GM12878 (cell line): ENCODE results near the gene EXOC4. TPM values are rescaled to one million over a fixed set of nuclear protein-coding genes. Genes with fewer than 3 reads are reported as not detected.

ENCODE experiments used
- ATAC-seq: fragments of 200-7000 bp; cut with Tn5 transposase; 3 replicates; pipeline ENCODE4 v1.9.1; 2020; ENCODE audit warnings: mild to moderate bottlenecking, moderate library complexity
- BruUV-seq: library from RNA; stranded (reverse); fragments of 400-500 nt; replicated peaks from 2 replicates; lab custom pipeline; 2021; lab: Mats Ljungman, UMichigan
- CTCF ChIA-PET: fragments of 300-600 bp; sonication (Branson Sonifier 250); formaldehyde crosslinking; extraction: SDS; loops from one replicate; lab custom pipeline; 2021; ENCODE audit warnings: inconsistent platforms; lab: Yijun Ruan, JAX
- POLR2A ChIA-PET: fragments of 350-600 bp; formaldehyde crosslinking; extraction: SDS; loops from one replicate; lab custom pipeline; 2021; ENCODE audit warnings: inconsistent platforms; lab: Charles Lee
- RAD21 ChIA-PET: fragments of 300-600 bp; sonication (Branson Sonifier 250); formaldehyde crosslinking; loops from one replicate; lab custom pipeline; 2023; ENCODE audit warnings: antibody characterized with exemption; ENCODE audit not compliant: unreplicated experiment; lab: Charles Lee
- SMC1A ChIA-PET: fragments of 300-600 bp; sonication (Branson Sonifier 250); formaldehyde crosslinking; loops from one replicate; lab custom pipeline; 2023; ENCODE audit not compliant: unreplicated experiment, uncharacterized antibody; lab: Charles Lee
- DNase-seq: peaks from one replicate; pipeline ENCODE4 v3.0.0-alpha.2; 2011; ENCODE audit warnings: low read depth, low spot score
- FAIRE-seq: peaks from 3 replicates; lab custom pipeline; 2011; peaks lifted over from hg19 to GRCh38; lab: Jason Lieb, UNC
- H2AFZ ChIP-seq: 2 replicates; pipeline ENCODE4 v1.6.0; 2011; ENCODE audit warnings: low read depth, low read length, control low read depth; ENCODE audit not compliant: control insufficient read depth
- H3K27ac ChIP-seq: 2 replicates; pipeline ENCODE4 v1.5.1; 2011; ENCODE audit warnings: control low read depth; ENCODE audit not compliant: control insufficient read depth, insufficient read depth
- H3K27me3 ChIP-seq, 2 experiments: replicated peaks in 1 of 2; 2 replicates each; pipeline versions ENCODE4 v1.6.0 to v1.6.1; 2011; ENCODE audit warnings: low read length in 1 of 2; ENCODE audit not compliant: control insufficient read depth in 2 of 2, insufficient read depth in 2 of 2
- H3K36me3 ChIP-seq, 2 experiments: 2 replicates each; pipeline ENCODE4 v1.5.1; 2011; ENCODE audit warnings: low read length in 1 of 2; ENCODE audit not compliant: control insufficient read depth in 2 of 2, insufficient read depth in 2 of 2
- H3K4me1 ChIP-seq: 2 replicates; pipeline ENCODE4 v1.6.1; 2011; ENCODE audit warnings: mild to moderate bottlenecking, low read length, moderate library complexity, mixed read lengths; ENCODE audit not compliant: control insufficient read depth, insufficient read depth
- H3K4me2 ChIP-seq: 2 replicates; pipeline ENCODE4 v1.6.0; 2011; ENCODE audit warnings: control low read depth; ENCODE audit not compliant: control insufficient read depth, insufficient read depth
- H3K4me3 ChIP-seq: fragments of 200-600 bp; sonication (generic); 2 replicates; pipeline ENCODE4 v1.5.1; 2016
- H3K79me2 ChIP-seq: 2 replicates; pipeline ENCODE4 v1.6.0; 2011; ENCODE audit warnings: low read length; ENCODE audit not compliant: control insufficient read depth, insufficient read depth
- H3K9ac ChIP-seq: 2 replicates; pipeline ENCODE4 v1.8.0; 2011; ENCODE audit warnings: low read length, control low read depth, mixed read lengths; ENCODE audit not compliant: control insufficient read depth, insufficient read depth
- H3K9me3 ChIP-seq: replicated peaks from 3 replicates; pipeline ENCODE4 v1.5.1; 2011; ENCODE audit warnings: mild to moderate bottlenecking, low read length; ENCODE audit not compliant: control insufficient read depth, insufficient read depth
- H4K20me1 ChIP-seq: 2 replicates; pipeline ENCODE4 v1.6.0; 2011; ENCODE audit not compliant: control insufficient read depth, insufficient read depth
- BCL11A ChIP-seq: IDR thresholded peaks from 2 replicates; pipeline ENCODE4 v1.6.1; 2011; ENCODE audit warnings: low read depth, low read length
- CBFB ChIP-seq: IDR thresholded peaks from 2 replicates; pipeline ENCODE4 v1.6.1; 2016; ENCODE audit warnings: antibody characterized with exemption, low read depth
- E2F8 ChIP-seq: fragments of 450-650 bp; IDR thresholded peaks from 2 replicates; pipeline ENCODE4 v1.6.1; 2018; ENCODE audit warnings: mild to moderate bottlenecking, low read depth, moderate library complexity; ENCODE audit not compliant: partially characterized antibody
- HDAC2 ChIP-seq: fragments of 200-600 bp; sonication (generic); IDR thresholded peaks from 2 replicates; pipeline ENCODE4 v1.6.1; 2017
- IKZF1 ChIP-seq: fragments of 450-650 bp; conservative IDR thresholded peaks from 2 replicates; pipeline ENCODE4 v1.6.1; 2017; ENCODE audit warnings: antibody characterized with exemption, mild to moderate bottlenecking
- MXI1 ChIP-seq: fragments of 150-350 bp; IDR thresholded peaks from 2 replicates; pipeline ENCODE4 v1.6.1; 2011; ENCODE audit warnings: low read depth, mild to moderate bottlenecking, inconsistent platforms, low read length, improper control_type of control experiment
- NRF1 ChIP-seq: conservative IDR thresholded peaks from 2 replicates; pipeline ENCODE4 v1.6.1; 2011; ENCODE audit warnings: mild to moderate bottlenecking, low read depth, low read length, improper control_type of control experiment
- POLR2A ChIP-seq: IDR thresholded peaks from 2 replicates; pipeline ENCODE4 v1.6.1; 2011; ENCODE audit warnings: low read depth, mild to moderate bottlenecking, low read length
- RELA ChIP-seq: fragments of 450-650 bp; IDR thresholded peaks from 2 replicates; pipeline ENCODE4 v1.8.0; 2014; ENCODE audit warnings: borderline replicate concordance; ENCODE audit not compliant: partially characterized antibody
- SP1 ChIP-seq: IDR thresholded peaks from one replicate; pipeline ENCODE4 v1.6.1; 2011; ENCODE audit warnings: low read depth, low read length
- ZNF622 ChIP-seq: fragments of 450-650 bp; IDR thresholded peaks from 2 replicates; pipeline ENCODE4 v1.6.1; 2017; ENCODE audit warnings: mild to moderate bottlenecking, inconsistent platforms
- WGBS: methylation state at CpG from one replicate; pipeline ENCODE4 v1.1.6; 2016; ENCODE audit warnings: low lambda C conversion rate; ENCODE audit not compliant: insufficient replicate concordance, insufficient coverage; ENCODE audit errors: missing lambda C conversion rate; 5-methylcytosine and 5-hydroxymethylcytosine counted together
- in situ Hi-C: fragments of 300-500 bp; cut with MboI; formaldehyde crosslinking; loops from 9 replicates; pipeline ENCODE4 v1.14.3; 2018; ENCODE audit warnings: mixed read lengths
- intact Hi-C: fragments of 100-400 bp; cut with micrococcal nuclease; formaldehyde crosslinking; loops from one replicate; pipeline ENCODE4 v1.14.2; 2022; ENCODE audit not compliant: unreplicated experiment
- polyA plus RNA-seq, 11 experiments: library from polyadenylated mRNA; depleted of rRNA in 4 of 11; unstranded in 6 of 11; stranded (reverse) in 5 of 11; fragments of >200 nt; fragmentation: Nextera tagmentation in 4 of 11; fragmentation: Illumina TruSeq in 1 of 11; extraction: Ambion mirVana in 4 of 11; extraction: Trizol in 1 of 11; gene quantifications; 1 replicate in 1 of 11; 2 replicates in 10 of 11; pipeline versions ENCODE4 v1.2.1 to v1.2.3, GENCODE V29; 2011 to 2016; ENCODE audit warnings: inconsistent platforms in 2 of 11, missing spikeins in 2 of 11, low read depth in 1 of 11
- total RNA-seq, 4 experiments: library from RNA; depleted of rRNA in 3 of 4; stranded (reverse); fragments of >200 nt in 3 of 4; fragmentation: Illumina TruSeq in 1 of 4; extraction: Trizol in 1 of 4; gene quantifications; 2 replicates each; pipeline versions ENCODE4 v1.2.1 to v1.2.3, GENCODE V29; 2013 to 2021
- TF ChIP-seq, protein P1 (sequence below): fragments of 450-650 bp; formaldehyde crosslinking; IDR thresholded peaks from 2 replicates; pipeline ENCODE4 v1.4.0; 2020; ENCODE audit warnings: mild to moderate bottlenecking, moderate library complexity
- TF ChIP-seq, protein P2 (sequence below): fragments of 450-650 bp; IDR thresholded peaks from 2 replicates; pipeline ENCODE4 v1.6.1; 2017; ENCODE audit warnings: low read depth, mild to moderate bottlenecking, moderate library complexity

The EXOC4 gene
- total and polyA plus RNA-seq, 10 of the 15 experiments (the other 5 are each of a cell fraction or from before 2014, with no cell fraction given) = 13.2 to 44.5 (median 29.6) TPM

DNA sequence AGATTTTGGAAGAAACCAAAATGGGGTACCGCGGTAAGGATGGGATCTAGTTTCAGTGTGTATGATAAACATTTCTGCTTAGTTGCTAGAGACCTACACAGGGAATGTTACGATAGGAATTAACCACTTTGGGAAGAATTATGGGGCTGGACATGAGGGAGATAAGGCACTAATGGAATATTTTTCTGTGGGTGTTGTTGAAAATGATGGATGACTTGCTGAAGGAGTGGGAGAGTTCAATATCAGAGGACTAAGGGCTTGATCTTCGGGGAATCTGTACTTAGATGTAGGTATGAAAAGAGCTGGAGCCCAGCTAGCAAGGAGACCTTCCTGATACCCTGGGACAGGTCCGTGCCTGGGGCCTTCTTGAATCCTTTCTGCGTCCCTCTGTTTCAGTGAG lies 303.7 kb downstream of the EXOC4 start:
- WGBS = 100% methylated on average over 6 of the region's 6 CpGs
- no peak for DNase-seq
- no TSS peak for BruUV-seq

More for the DNA sequence above, 303.7 kb downstream of the EXOC4 start:
- Histone ChIP-seq H3K4me1 (no peaks in the 10 kb centered on the region), H3K27ac (no peak overlapping the region), H2AFZ (no peak overlapping the region), H4K20me1 (no peaks in the 10 kb centered on the region), H3K9me3 (no peaks in the 10 kb centered on the region), H3K36me3 (no peaks in the 10 kb centered on the region), H3K4me2 (no peak overlapping the region), H3K4me3 (no peak overlapping the region), H3K79me2 (no peaks in the 10 kb centered on the region), H3K9ac (no peak overlapping the region), H3K27me3 (no peaks in the 10 kb centered on the region)
- FAIRE-seq (no peak), ATAC-seq (no peak)
- ChIA-PET RAD21 (no interaction called here), SMC1A (no interaction called here), CTCF (no interaction called here), POLR2A (no interaction called here)
- intact Hi-C loops = no loop called here
- in situ Hi-C loops = no loop called here
- TF ChIP-seq ZNF622 = no peak
- TF ChIP-seq IKZF1 = no peak
- TF ChIP-seq MXI1 = no peak
- no peak for TF ChIP-seq RELA
- no peak for TF ChIP-seq E2F8
- TF ChIP-seq, protein P1, sequence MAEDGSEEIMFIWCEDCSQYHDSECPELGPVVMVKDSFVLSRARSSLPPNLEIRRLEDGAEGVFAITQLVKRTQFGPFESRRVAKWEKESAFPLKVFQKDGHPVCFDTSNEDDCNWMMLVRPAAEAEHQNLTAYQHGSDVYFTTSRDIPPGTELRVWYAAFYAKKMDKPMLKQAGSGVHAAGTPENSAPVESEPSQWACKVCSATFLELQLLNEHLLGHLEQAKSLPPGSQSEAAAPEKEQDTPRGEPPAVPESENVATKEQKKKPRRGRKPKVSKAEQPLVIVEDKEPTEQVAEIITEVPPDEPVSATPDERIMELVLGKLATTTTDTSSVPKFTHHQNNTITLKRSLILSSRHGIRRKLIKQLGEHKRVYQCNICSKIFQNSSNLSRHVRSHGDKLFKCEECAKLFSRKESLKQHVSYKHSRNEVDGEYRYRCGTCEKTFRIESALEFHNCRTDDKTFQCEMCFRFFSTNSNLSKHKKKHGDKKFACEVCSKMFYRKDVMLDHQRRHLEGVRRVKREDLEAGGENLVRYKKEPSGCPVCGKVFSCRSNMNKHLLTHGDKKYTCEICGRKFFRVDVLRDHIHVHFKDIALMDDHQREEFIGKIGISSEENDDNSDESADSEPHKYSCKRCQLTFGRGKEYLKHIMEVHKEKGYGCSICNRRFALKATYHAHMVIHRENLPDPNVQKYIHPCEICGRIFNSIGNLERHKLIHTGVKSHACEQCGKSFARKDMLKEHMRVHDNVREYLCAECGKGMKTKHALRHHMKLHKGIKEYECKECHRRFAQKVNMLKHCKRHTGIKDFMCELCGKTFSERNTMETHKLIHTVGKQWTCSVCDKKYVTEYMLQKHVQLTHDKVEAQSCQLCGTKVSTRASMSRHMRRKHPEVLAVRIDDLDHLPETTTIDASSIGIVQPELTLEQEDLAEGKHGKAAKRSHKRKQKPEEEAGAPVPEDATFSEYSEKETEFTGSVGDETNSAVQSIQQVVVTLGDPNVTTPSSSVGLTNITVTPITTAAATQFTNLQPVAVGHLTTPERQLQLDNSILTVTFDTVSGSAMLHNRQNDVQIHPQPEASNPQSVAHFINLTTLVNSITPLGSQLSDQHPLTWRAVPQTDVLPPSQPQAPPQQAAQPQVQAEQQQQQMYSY (CRISPR knock-in tag) = no peak
- no peak for TF ChIP-seq CBFB
- TF ChIP-seq NRF1 = no peak
- no peak for TF ChIP-seq BCL11A
- TF ChIP-seq SP1 = no peak
- TF ChIP-seq POLR2A = no peak
- TF ChIP-seq, protein P2, sequence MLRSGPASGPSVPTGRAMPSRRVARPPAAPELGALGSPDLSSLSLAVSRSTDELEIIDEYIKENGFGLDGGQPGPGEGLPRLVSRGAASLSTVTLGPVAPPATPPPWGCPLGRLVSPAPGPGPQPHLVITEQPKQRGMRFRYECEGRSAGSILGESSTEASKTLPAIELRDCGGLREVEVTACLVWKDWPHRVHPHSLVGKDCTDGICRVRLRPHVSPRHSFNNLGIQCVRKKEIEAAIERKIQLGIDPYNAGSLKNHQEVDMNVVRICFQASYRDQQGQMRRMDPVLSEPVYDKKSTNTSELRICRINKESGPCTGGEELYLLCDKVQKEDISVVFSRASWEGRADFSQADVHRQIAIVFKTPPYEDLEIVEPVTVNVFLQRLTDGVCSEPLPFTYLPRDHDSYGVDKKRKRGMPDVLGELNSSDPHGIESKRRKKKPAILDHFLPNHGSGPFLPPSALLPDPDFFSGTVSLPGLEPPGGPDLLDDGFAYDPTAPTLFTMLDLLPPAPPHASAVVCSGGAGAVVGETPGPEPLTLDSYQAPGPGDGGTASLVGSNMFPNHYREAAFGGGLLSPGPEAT = no peak
- no peak for TF ChIP-seq HDAC2
